ENCODE measurements around the gene FBF1.
"Not testable (repeated sequence)": the region's sequence is repeated elsewhere in the genome, so short reads cannot be mapped to it uniquely, and the experiment has no call there.

The FBF1 gene

GRCh38 chr17:75893305-75894048, 47.4 kb downstream of the FBF1 start:
- DNase-seq = no peak

GRCh38 chr17:75892556-75893224, 48.2 kb downstream of the FBF1 start:
- DNase-seq = no peak

DNA sequence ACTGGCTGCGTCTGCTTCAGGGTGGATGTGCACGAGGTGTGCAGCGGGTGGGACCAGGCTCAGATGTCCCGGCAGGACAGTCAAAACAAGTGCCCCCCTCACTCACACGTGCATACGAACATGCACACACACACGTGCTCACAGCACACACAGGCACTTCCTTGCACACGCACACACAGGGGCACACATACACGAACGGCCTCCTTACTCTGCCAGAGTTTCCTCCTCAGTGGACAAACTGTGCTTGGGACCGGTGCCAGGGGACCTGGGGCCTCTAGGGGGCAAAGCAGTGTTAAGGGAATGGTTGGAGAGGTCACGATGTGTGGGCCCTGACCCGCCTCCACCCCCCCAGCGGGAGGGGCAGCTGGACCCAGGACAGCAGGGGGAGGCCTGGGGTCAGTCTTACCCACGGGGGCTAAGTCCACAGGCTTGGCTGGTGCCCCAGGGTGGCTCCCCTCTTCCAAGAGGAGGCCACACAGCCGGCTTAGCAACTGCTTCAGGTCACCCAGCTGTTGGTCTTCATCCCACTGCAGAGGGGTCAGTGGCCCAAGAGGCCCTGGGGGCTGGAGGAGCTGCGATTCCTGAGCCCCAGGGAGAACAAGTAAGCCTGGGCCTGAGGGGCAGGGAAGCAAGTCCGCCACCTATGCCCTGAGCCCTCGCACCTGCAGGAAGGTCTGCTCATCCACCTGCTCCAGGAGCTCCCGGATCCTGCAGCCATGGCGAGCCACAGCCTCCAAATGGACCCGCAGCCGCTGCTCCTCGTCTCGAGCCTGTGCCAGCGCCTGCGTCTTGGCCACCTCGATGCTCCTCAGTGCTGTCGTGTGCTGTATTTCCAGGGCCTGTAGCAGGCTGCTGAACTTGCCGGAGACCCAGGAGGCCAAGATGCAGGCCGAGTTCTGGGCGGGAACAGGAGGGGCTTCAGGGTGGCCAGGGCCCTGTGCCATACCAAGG, 49.0 kb downstream of the FBF1 start:
- no peak for DNase-seq

DNA sequence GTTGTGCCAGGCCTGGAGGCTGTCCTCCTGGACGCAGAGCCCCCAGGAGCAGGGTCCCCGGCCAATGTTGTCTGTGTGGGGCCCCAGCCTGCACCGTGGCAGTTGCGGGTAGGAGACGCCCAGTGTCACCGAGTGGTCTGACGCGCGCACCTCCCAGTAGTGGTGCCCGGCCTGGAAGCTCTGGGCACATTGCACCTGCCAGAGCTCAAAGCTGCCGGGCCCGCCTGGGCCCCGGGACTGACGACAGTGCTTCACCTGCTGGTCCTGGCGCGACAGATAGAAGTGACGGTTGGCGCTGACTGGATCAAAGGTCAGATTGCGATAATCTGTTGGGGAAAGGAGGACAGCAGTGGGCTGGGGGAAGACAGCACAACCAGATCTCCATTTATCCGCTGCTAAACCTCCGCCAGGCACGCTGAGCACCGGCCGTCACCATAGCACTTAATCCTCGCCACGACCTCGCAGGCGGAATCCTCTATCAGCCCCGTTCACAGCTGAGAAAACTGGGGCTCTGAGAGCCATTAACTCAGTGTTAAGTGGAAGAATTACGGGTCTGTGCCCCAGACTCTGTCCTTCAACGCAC, 49.7 kb downstream of the FBF1 start:
- no peak for DNase-seq

GRCh38 chr17:75889454-75889853, 51.4 kb downstream of the FBF1 start:
- DNase-seq = no peak

- no peak for DNase-seq
Observed at GRCh38 chr17:75888484-75888883, 52.4 kb downstream of the FBF1 start.

GRCh38 chr17:75885860-75886259, 55.0 kb downstream of the FBF1 start:
- DNase-seq = not testable (repeated sequence)

DNA sequence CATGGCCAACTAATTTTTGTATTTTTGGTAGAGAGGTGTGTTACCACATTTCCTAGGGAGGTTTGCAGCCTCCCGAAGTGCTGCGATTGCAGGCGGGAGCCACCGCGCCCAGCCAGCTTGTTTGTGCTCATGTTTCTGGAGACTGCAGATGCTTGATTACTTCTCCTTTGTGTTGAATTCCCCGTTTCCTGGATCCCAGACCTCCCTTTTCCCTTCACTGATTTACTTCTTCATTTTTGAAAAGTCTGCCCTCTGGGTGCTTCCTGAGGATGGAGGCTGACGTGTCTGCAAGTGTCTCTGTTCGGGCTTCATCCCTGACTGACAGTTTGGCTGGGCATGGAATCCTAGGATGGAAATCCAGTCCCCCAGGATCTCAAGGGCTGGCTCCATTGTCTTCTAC, 55.4 kb downstream of the FBF1 start:
- peak; percentile 34 to 72 (median 63) for DNase-seq

- no peak for DNase-seq
Observed at GRCh38 chr17:75881678-75882454, 59.0 kb downstream of the FBF1 start.

- DNase-seq = no peak
Observed at GRCh38 chr17:75880266-75880665, 60.6 kb downstream of the FBF1 start.

DNA sequence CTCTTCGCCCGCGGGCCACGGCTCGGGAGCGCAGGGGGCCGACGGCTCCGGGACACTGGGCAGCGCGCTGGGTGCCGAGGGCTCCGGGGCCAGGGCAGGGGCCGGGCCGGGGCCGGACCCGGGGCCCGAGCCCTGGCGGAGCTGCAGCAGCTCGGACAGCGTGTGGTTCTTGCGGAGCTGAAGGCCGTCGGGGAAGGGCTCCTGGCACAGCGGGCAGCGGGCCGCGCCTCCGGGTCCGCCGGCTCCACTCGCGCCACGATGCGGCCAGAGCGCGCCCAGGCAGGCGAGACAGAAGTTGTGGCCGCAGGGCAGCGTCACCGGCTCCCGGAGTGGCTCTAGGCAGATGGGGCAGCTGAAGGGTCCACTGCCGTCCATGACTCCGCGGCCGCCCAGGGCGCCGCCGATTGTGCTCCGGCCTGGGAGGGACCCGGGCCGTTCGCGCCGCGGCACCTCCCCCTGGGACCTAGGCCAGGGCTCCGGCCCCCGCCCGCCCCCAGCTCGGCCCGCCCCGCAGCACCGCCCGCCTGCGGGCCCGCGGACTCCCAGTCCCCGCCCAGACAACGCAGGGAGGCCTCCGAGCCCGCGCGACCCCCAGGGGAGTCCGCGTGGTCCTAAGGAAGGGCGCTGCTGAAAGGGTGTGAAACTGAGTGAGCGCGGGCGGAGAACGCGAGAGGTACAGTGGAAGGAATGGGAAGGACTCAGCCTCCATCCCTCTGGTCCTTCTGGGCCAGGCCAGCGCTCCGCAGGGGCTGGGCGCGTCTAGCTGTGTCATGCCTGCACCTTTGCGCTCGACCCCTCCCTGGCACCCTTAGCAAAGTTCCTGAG, 62.5 kb downstream of the FBF1 start, which contains the start of gene TRIM47:
Gene TRIM47, minus strand, starts transcription at position 408 of the 825 bp plus-strand sequence. Its CDS starts 33 bp downstream, at position 375.
- DNase-seq = peak; percentile 67 to 82 (median 74)

GRCh38 chr17:75877752-75878173, 63.1 kb downstream of the FBF1 start:
- peak; percentile 69 to 87 (median 77) for DNase-seq

DNA sequence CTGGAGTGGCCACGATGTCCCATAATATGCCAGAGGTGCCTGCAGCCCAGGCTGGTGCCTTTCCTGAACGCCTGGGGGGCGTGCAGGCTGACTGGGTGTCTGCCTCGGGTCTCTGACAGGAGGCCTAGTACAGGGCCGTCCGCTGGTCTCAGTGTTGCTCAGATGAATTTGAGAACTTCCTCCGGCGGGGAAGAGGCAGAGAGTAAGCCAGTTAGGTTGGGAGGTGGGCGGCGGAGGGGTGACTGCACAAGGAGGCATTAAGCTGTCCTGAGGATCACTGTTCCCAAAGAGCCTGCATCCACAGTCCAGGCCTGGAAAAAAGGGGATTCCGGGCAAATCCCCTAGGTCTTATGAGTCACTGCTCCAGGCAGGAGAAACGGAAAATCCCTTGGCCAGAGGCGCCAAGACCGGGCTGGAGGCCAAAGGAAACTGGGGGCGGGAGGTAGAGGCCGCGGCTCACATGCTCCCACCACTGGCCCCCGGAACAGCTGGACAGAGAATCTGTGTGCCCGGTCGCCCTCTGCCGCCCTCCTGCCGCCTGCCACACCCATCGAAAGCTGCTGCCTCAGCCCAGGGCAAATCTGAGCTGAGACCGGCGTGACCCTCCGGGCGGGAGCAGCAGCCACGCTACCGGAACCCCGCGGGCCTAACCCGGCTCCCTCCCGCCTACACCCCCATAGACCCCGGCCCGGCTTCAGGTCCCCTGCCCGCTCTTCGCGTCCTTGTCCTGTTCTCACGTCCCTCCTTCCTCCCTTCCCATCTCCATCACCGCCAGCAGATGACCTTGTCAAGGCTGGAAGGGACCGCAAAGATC, 63.7 kb downstream of the FBF1 start:
- peak; percentile 74 to 90 (median 82) for DNase-seq

DNA sequence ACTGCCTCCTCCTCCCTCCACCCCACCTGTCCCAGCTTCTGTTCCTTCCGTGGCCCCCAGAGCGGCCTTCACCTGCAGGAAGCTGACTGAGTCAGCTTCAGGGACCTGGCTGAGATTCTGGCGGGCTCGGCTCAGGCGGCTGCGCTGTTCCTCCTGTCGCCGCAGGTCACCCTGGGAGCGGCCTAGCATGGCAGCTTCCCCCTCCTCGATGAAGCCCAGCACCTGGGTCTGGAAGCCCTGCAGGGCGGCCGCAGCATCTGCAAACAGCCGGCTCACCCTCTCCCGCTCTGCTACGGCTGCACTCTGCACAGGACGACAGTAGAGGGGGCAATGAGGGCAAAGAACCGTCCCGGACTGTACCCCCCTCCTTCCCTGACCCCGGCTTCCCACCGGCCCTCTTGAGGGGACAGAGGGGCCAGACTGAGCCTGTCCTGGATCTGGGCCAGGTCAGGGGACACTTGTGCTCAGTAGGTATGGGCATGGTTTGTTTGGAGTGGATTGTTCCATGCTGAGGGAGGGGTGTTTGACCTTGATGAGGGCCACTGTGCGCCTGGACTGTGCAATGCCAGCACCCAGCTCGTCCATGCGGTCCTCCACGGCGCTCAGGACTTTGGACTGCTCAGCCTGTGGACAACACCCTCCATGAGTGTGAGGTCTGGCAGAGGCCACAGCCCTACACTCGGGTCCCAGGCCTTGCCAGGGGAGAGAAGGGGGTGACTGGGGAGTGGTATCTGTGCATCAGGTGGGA, 64.5 kb downstream of the FBF1 start:
- DNase-seq = peak in 2 of 4 experiments; percentile 30 to 45

DNA sequence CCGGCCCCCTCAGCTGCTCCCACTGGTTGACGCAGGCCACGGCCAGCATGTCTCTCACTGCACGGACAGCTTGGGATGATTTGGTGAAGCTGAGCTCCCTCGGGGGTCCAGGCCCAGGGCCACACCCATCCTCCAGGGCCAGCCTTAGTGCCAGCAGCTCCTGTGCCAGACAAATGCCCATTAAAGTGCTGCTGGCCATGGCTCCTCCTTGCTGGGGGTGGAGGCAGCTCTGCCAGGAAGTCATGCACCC, 65.0 kb downstream of the FBF1 start:
- no peak for DNase-seq

GRCh38 chr17:75875182-75875939, 65.5 kb downstream of the FBF1 start:
- peak in 1 of 4 experiments; percentile 24 for DNase-seq

GRCh38 chr17:75874323-75875181, 66.3 kb downstream of the FBF1 start:
- no peak for DNase-seq
